ENCODE results near the gene SRGAP2B.
"Not testable (repeated sequence)": the region's sequence is repeated elsewhere in the genome, so short reads cannot be mapped to it uniquely, and the experiment has no call there.

GRCh38 chr1:145095284-145096057 is at the start of gene SRGAP2B, which contains the start of gene FAM72D:
- TF ChIP-seq CTCF (optimal IDR thresholded peaks at IDR 0.05 in 1 of 3, IDR thresholded peaks at IDR 0.05 in 1 of 3, conservative IDR thresholded peaks at IDR 0.05 in 1 of 3; ENCODE audit: extremely low read depth in 1 of 3, insufficient read depth in 2 of 3, low read length in 3 of 3); EZH2 (IDR thresholded peaks at IDR 0.05; ENCODE audit: low read length): not testable (repeated sequence)
